Ectodermal cell (in vitro differentiated cells): ENCODE results near the gene KDM4D.
A peak's percentile ranks its signal among the peaks of the same experiment; 100 is the strongest.

Experiments
- H3K27ac ChIP-seq: 2 replicates; pipeline ENCODE4 v1.7.0; 2013; ENCODE audit warnings: mild to moderate bottlenecking, low read depth, low read length; ENCODE audit not compliant: insufficient read depth, poor library complexity, severe bottlenecking
- H3K27me3 ChIP-seq: 2 replicates; pipeline ENCODE4 v1.7.0; 2013; ENCODE audit warnings: mild to moderate bottlenecking, low read length; ENCODE audit not compliant: insufficient read depth, control insufficient read depth, poor library complexity, severe bottlenecking
- H3K36me3 ChIP-seq: one replicate; pipeline ENCODE4 v1.7.0; 2013; ENCODE audit warnings: low read length; ENCODE audit not compliant: control insufficient read depth, insufficient read depth
- H3K4me1 ChIP-seq: one replicate; pipeline ENCODE4 v1.7.0; 2013; ENCODE audit warnings: low read length; ENCODE audit not compliant: control insufficient read depth, insufficient read depth
- H3K4me3 ChIP-seq: 2 replicates; pipeline ENCODE4 v1.7.0; 2013; ENCODE audit warnings: low read depth, low read length, control low read depth; ENCODE audit not compliant: insufficient read depth
- H3K9me3 ChIP-seq: 2 replicates; pipeline ENCODE4 v1.7.0; 2013; ENCODE audit warnings: mild to moderate bottlenecking, low read length, moderate library complexity; ENCODE audit not compliant: control insufficient read depth
- WGBS, 2 experiments: methylation state at CpG; one replicate each; pipeline ENCODE4 v1.1.7; 2013; ENCODE audit warnings: missing lambda C conversion rate in 2 of 2; 5-methylcytosine and 5-hydroxymethylcytosine counted together

KDM4D gene

DNA sequence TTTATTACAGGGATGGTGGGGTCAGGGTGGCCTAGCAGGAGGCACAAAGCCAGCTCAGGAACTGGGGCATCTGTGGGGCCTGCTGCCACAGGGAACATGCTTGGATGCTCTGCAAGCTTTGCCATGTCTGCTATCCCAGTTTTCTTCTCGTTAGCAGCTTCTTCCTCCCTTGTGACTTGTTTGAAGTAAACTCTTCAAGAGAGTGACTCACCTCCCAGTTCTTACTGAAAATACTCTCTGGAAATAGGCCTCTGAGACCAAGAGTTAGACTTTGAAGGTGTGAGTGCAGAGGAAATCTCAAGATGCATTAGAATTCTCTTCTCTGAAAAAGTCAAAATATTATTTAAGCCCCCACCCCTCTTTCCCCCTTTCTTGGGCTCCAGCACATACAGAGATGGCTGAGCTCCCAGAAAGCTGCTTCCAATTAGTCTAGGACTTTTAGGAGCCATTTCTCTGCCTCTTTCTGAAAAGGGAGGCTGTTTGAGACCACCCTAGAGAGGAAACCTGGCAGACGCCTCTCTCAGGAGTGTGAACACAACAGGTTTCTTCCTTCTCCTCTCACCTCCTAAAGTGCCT is 15.3 kb upstream of the KDM4D start:
- Histone ChIP-seq H3K4me3 (no peak overlapping the region), H3K27me3 (no peaks in the 10 kb centered on the region), H3K4me1 (no peaks in the 10 kb centered on the region), H3K27ac (no peak overlapping the region), H3K36me3 (peaks cover 10% of the 10 kb centered on the region), H3K9me3 (no peaks in the 10 kb centered on the region)
- WGBS, 2 experiments = 82 to 88% methylated on average over 1 to 2 of the region's 2 CpGs

- H3K27me3 ChIP-seq = no peaks in the 10 kb centered on the region
- 94 to 95% methylated on average over 2 of the region's 2 CpGs for WGBS, 2 experiments
- no peak overlapping the region for H3K27ac ChIP-seq
Measured at GRCh38 chr11:94959179-94959578, 14.3 kb upstream of the KDM4D start.

GRCh38 chr11:94960488-94960887 is 13.0 kb upstream of the KDM4D start:
- Histone ChIP-seq H3K9me3 (no peaks in the 10 kb centered on the region), H3K27me3 (no peaks in the 10 kb centered on the region), H3K36me3 (peaks cover 26% of the 10 kb centered on the region), H3K4me1 (no peaks in the 10 kb centered on the region), H3K27ac (no peak overlapping the region), H3K4me3 (no peak overlapping the region)
- WGBS, 2 experiments = 90% methylated on average over 2 of the region's 2 CpGs; no CpG with 5 or more reads in 1 of the 2 experiments

More at GRCh38 chr11:94959179-94959578, 14.3 kb upstream of the KDM4D start:
- Histone ChIP-seq H3K4me3 (no peak overlapping the region), H3K36me3 (peaks cover 17% of the 10 kb centered on the region), H3K9me3 (no peaks in the 10 kb centered on the region), H3K4me1 (no peaks in the 10 kb centered on the region)

DNA sequence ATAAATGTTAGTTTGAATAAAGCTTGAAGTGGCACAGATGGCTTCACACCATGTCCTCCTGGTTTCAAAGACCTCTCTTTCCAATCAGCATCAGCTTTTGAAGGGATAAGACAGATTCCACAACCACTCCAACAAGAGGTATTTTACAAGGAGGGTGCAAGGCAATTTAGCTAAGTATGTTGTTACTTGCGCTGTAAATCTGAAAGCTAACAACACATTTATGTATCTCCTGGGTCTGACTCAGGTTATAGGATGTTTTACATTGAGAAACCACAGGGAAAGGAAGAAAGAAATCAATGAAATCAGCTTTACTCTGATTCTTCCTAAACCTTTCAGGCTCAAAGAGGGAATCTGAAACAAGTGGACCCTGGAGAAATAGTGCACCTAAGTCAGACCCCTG is 12.3 kb upstream of the KDM4D start:
- H3K27me3 ChIP-seq = no peaks in the 10 kb centered on the region
- H3K9me3 ChIP-seq = no peaks in the 10 kb centered on the region
- H3K4me3 ChIP-seq = no peak overlapping the region
- H3K27ac ChIP-seq = no peak overlapping the region
- H3K36me3 ChIP-seq = peaks cover 34% of the 10 kb centered on the region
- H3K4me1 ChIP-seq = no peaks in the 10 kb centered on the region
- WGBS, 2 experiments = 100% methylated on average over 1 of the region's 1 CpG

- Histone ChIP-seq H3K27me3 (no peaks in the 10 kb centered on the region), H3K4me3 (no peak overlapping the region), H3K36me3 (peaks cover 54% of the 10 kb centered on the region), H3K9me3 (no peaks in the 10 kb centered on the region), H3K4me1 (no peaks in the 10 kb centered on the region), H3K27ac (no peak overlapping the region)
- 88 to 91% methylated on average over 2 to 4 of the region's 4 CpGs for WGBS, 2 experiments
Measured at GRCh38 chr11:94964934-94965333, 8.6 kb upstream of the KDM4D start.

GRCh38 chr11:94968334-94968958 is 5.1 kb upstream of the KDM4D start:
- Histone ChIP-seq H3K36me3 (peaks cover 52% of the 10 kb centered on the region), H3K27me3 (no peaks in the 10 kb centered on the region)
- 78 to 97% methylated on average over 1 of the region's 1 CpG for WGBS, 2 experiments

DNA sequence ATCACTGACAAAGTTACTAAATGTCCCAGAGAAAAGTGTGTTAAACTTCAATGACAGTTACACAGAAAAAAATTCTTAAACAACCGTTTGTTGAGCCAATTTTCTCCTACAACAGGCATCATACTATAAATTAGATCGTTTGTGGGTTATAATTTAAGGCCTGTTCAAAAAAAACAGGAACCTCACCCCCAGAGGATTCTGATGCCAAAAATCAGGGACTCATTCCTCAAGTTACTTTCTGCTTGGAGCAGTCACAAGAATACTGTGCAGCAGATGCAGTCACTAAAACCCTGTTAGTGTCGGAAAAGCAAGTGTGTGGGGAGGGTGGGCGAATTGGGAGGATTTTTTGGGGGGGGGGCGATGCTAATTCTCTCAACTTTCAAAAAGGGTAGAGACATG is 810 bp upstream of the KDM4D start:
- peaks cover 7% of the 10 kb centered on the region for H3K4me1 ChIP-seq
- peaks cover 24% of the 10 kb centered on the region for H3K36me3 ChIP-seq
- no peaks in the 10 kb centered on the region for H3K27me3 ChIP-seq
- no peak overlapping the region for H3K27ac ChIP-seq
- WGBS, 2 experiments = 0 to 27% methylated on average over 2 to 5 of the region's 5 CpGs
- no peaks in the 10 kb centered on the region for H3K9me3 ChIP-seq
- peak overlapping the region; percentile 85 for H3K4me3 ChIP-seq

More at GRCh38 chr11:94968334-94968958, 5.1 kb upstream of the KDM4D start:
- Histone ChIP-seq H3K4me3 (no peak overlapping the region), H3K27ac (no peak overlapping the region), H3K4me1 (peaks cover 7% of the 10 kb centered on the region), H3K9me3 (no peaks in the 10 kb centered on the region)

- Histone ChIP-seq H3K36me3 (peaks cover 17% of the 10 kb centered on the region), H3K4me1 (peaks cover 7% of the 10 kb centered on the region), H3K9me3 (no peaks in the 10 kb centered on the region), H3K27me3 (no peaks in the 10 kb centered on the region), H3K27ac (no peak overlapping the region), H3K4me3 (peak overlapping the region; percentile 85)
- WGBS, 2 experiments = 36 to 71% methylated on average over 3 to 6 of the region's 6 CpGs
Measured at GRCh38 chr11:94974178-94974577, 669 bp downstream of the KDM4D start.

GRCh38 chr11:94975599-94975998 is 2.1 kb downstream of the KDM4D start:
- H3K4me3 ChIP-seq = no peak overlapping the region
- no peaks in the 10 kb centered on the region for H3K9me3 ChIP-seq
- 81 to 91% methylated on average over 1 of the region's 1 CpG for WGBS, 2 experiments
- H3K36me3 ChIP-seq = peaks cover 5% of the 10 kb centered on the region
- no peak overlapping the region for H3K27ac ChIP-seq
- peaks cover 7% of the 10 kb centered on the region for H3K4me1 ChIP-seq
- no peaks in the 10 kb centered on the region for H3K27me3 ChIP-seq

DNA sequence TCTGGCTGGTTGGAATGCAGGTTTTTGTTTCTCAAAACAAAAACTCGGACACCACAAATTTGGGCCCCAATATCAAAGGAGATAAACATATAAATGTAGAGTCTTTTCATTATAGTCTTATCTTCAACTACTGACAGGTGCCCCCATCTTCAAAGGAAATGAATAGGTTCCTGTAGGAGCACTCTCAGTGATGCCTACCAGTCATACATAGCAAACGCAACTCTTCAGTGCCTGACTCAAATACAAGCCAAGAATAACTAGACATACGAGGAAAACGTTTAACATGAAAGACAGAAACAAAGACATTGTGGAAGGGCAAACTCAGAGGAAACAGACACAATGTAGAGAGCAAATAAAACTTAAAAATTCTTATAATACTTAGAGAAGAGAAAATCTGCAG is 13.9 kb downstream of the KDM4D start:
- H3K9me3 ChIP-seq = no peaks in the 10 kb centered on the region
- no peak overlapping the region for H3K4me3 ChIP-seq
- WGBS, 2 experiments = 81 to 90% methylated on average over 3 of the region's 4 CpGs
- no peaks in the 10 kb centered on the region for H3K36me3 ChIP-seq
- H3K27ac ChIP-seq = no peak overlapping the region
- H3K4me1 ChIP-seq = no peaks in the 10 kb centered on the region
- peaks cover 4% of the 10 kb centered on the region for H3K27me3 ChIP-seq
